GM11168 (cell line): ENCODE results near the gene CAMK2N1.

Experiments
- in situ Hi-C: fragments of 300-500 bp; cut with MboI; formaldehyde crosslinking; loops from one replicate; pipeline ENCODE4 v1.12.0; 2022; ENCODE audit warnings: low sequenced_read_pairs; ENCODE audit not compliant: unreplicated experiment

The CAMK2N1 gene

DNA sequence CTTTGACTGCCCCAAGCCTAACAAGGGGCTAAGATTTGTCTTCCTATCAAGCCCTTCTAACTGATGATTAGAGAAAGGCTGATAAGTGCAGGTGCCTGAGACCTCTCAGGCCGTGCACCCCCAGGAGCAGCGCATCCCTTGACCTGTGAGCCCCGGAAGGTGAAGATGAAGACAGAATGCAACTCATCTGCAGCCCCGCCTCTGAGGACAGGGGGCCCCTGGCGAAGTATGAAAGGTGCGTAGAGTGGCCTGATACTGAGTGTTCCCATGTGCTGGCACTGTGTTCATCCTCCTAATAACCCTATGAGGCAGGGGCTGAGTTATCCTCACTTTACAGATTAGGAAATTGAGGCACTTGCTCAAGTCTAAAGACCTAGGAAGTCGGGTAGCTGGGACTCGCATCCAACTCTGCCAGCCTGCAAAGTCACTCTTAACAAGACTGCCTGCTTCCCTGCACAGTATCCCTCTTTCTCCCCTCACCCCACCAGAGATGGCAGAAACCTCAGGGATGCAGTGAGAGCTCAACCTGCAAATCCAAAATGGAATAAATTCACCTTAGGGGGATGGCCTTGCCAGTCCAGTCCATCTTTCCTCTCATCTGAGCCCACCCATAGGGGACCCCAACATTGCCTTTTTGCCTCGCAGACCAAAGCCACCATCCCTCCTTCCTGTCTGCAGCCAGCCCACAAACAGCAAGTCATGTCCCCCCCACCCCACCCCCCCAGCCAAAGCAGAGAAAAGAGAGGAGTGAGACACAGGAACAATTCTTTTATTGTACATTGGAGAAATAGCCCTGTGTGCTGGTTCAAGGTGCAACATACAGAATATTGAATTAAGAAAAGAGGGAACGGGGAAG, 4.1 kb downstream of the CAMK2N1 start:
- in situ Hi-C loops, result loop anchor here (25.0 kb wide), 1 partner anchor 570 kb away; the partner anchor contains the start of gene PLA2G2E

- in situ Hi-C loops, result loop anchor here (25.0 kb wide), 1 partner anchor 569 kb away; the partner anchor contains the start of gene PLA2G2E
Observed at GRCh38 chr1:20480951-20481617, 4.9 kb downstream of the CAMK2N1 start.

DNA sequence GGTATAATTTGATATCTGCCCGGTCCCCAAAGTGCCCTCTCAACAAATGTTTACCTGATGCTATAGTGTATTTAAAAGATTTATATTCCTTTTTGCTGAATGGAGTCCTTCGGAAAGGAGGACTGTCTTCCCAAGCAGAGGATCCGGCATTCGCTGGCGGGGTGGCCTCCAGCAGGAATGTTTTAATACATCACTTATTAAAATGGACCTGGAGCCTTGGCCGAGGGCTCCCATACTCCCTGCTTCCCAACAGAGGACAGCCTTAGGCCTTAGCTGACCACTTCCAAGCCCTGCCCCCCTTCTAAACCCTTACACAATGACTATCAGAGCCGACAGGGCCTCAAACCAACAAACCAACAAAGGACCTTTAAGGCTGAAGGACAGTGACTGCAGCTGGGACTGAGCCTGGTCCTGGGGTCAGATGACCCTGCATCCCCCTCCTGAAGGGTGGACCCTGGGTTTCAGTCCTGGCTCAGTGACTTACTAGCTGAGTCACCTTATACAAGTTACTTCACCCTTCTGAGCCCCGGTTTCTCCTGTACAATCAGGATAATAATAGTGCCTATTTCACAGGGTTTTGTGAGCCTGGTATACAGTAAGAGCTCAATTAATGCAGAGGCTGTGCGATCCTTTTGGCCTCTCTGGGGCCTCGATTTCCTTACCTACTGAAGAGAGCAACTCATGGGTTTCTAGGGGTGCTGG, 5.6 kb downstream of the CAMK2N1 start:
- in situ Hi-C loops, result loop anchor here (25.0 kb wide), 1 partner anchor 568 kb away; the partner anchor contains the start of gene PLA2G2E

GRCh38 chr1:20479840-20480239, 6.2 kb downstream of the CAMK2N1 start:
- in situ Hi-C loops, result loop anchor here (25.0 kb wide), 1 partner anchor 568 kb away; the partner anchor contains the start of gene PLA2G2E

- in situ Hi-C loops, result loop anchor here (25.0 kb wide), 1 partner anchor 566 kb away; the partner anchor contains the start of gene PLA2G2E
Observed at GRCh38 chr1:20478057-20478635, 7.9 kb downstream of the CAMK2N1 start.

DNA sequence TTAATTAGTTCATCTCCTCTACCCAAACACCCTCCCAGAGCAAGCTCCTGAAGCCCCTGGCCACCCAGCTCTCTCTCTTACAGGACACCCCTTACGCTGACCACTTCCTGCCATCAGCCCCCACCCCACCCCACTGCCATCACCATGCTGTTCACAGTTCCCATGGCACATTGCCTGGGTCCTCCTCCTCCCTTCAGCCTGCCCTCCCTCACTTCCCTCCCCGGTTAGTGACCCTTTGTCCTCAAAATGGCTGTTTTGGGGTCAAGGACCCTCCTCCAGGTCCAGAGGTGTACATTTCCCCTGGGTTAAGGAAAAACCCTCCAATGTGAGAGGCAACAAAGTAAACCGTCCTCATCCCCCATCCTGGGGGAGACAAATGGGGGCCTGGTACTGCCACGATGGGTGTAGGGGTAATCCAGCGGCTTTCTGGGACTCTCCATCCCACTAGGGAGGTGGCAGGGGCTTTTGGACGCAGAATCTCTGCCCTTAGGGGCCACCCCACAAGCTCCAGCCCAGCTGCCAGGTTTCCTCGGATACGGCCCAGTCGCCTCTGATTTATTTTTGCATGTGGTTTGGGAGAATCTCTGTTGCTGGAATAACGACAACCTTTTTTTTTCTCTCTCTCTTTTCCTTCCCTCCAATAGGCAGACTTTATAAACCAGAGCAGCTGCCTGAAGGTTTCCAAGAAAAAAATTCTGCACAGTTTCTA, 8.5 kb downstream of the CAMK2N1 start:
- in situ Hi-C loops, result loop anchor here (25.0 kb wide), 1 partner anchor 565 kb away; the partner anchor contains the start of gene PLA2G2E

DNA sequence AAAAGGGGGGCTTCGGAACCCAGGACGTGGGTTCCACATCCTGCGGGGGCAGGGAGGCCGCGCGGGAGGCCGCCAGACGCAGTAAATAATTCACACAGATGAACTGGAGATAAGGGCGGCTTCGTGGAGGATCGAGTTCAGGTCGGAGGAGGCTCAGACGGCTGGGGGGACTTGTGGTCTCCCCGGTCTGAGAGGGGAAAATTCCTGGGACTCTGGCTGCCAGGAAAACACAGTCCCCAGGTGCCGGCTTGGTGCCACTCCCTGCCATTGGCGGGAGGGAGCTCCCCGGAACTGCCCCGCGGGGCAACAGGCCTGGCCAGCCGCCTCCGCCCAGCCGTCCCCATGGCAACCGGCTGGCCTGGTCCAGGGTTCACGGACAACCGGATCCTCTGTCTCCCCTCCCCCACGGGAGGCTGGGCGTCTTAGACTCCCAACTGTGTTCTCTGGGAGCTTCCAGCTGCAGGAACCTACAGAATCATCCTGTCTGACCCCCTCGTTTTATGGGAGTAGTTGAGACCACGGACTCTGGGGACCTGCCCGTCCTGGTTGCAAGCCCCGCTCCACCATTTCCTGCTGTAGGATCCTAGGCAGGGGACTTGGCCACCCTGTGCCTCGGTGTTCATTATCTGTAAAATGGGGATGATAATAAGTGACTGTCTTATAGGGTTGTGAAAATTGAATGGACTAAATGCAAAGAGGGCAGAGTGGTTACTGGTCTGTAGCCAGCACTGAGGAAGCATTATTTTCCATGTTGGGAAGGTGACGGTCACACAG, 9.6 kb downstream of the CAMK2N1 start:
- in situ Hi-C loops, result loop anchor here (25.0 kb wide), 1 partner anchor 564 kb away; the partner anchor contains the start of gene PLA2G2E

- in situ Hi-C loops, result loop anchor here (25.0 kb wide), 1 partner anchor 563 kb away; the partner anchor contains the start of gene PLA2G2E
Observed at GRCh38 chr1:20474996-20475395, 11.0 kb downstream of the CAMK2N1 start.

- in situ Hi-C loops, result no loop called here
Observed at GRCh38 chr1:20474333-20474975, 11.6 kb downstream of the CAMK2N1 start.

- in situ Hi-C loops, result no loop called here
Observed at GRCh38 chr1:20473894-20474293, 12.1 kb downstream of the CAMK2N1 start.

GRCh38 chr1:20472860-20473711, 12.9 kb downstream of the CAMK2N1 start:
- in situ Hi-C loops, result no loop called here

- in situ Hi-C loops, result no loop called here
Observed at GRCh38 chr1:20472121-20472520, 13.9 kb downstream of the CAMK2N1 start.

- in situ Hi-C loops, result no loop called here
Observed at GRCh38 chr1:20470194-20470593, 15.8 kb downstream of the CAMK2N1 start.

GRCh38 chr1:20469406-20470076, 16.5 kb downstream of the CAMK2N1 start:
- in situ Hi-C loops, result no loop called here

GRCh38 chr1:20466273-20466672, 19.7 kb downstream of the CAMK2N1 start:
- in situ Hi-C loops, result no loop called here

- in situ Hi-C loops, result no loop called here
Observed at GRCh38 chr1:20465187-20465586, 20.8 kb downstream of the CAMK2N1 start.

GRCh38 chr1:20463502-20463901, 22.5 kb downstream of the CAMK2N1 start:
- in situ Hi-C loops, result no loop called here
